ENCODE measurements around the gene MTHFD1. TPM values are rescaled to one million over a fixed set of nuclear protein-coding genes. Genes with fewer than 3 reads are reported as not detected.

MTHFD1 gene
- total and polyA plus RNA-seq, 7 donors = 34.7 to 77.4 (median 57.4) TPM

DNA sequence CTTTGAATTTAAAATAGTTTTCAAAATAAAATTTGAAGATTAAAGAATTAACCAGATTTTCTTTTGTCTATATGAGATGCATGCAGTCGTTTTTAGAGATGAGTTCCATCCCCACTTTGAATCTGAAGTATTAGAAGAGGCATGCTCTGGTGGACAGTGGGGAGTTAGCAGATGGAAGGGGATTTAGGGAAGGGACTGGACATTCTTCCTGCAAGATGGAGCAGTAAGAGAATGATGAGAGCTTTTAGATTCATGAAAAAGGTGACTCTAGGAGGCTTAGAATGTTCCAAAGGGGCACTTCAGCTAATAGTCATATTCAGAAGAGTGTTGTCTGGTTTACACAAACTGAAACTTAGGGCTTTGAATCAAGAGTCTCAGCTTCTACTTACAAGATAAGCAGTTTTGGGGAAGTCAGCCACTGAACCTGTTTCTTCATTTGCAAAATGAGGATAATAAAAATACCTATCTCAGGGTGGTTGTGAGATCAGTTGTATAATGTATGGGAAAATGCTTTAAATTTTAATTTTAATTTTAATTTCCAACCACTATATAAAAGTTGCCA is 120.1 kb downstream of the MTHFD1 start:
- TF ChIP-seq, protein P1, sequence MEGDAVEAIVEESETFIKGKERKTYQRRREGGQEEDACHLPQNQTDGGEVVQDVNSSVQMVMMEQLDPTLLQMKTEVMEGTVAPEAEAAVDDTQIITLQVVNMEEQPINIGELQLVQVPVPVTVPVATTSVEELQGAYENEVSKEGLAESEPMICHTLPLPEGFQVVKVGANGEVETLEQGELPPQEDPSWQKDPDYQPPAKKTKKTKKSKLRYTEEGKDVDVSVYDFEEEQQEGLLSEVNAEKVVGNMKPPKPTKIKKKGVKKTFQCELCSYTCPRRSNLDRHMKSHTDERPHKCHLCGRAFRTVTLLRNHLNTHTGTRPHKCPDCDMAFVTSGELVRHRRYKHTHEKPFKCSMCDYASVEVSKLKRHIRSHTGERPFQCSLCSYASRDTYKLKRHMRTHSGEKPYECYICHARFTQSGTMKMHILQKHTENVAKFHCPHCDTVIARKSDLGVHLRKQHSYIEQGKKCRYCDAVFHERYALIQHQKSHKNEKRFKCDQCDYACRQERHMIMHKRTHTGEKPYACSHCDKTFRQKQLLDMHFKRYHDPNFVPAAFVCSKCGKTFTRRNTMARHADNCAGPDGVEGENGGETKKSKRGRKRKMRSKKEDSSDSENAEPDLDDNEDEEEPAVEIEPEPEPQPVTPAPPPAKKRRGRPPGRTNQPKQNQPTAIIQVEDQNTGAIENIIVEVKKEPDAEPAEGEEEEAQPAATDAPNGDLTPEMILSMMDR (IDR thresholded peaks at IDR 0.05) = no peak
- 30 to 38% (median 32%) methylated on average over 1 of the region's 1 CpG for WGBS, 3 donors
- Histone ChIP-seq H3K9me3 (no peaks in the 10 kb centered on the region), H3K36me3 (ENCODE audit: insufficient read depth in 1 of 2, low read depth in 1 of 2) (no peaks in the 10 kb centered on the region), H3K4me3 (no peak overlapping the region), H3K27me3 (ENCODE audit: insufficient read depth in 3 of 3, low read length in 2 of 3) (no peaks in the 10 kb centered on the region), H3K4me1 (peaks cover 62% of the 10 kb centered on the region), H3K27ac (peak overlapping the region; percentile 99)
- ATAC-seq = no peak
- no peak for DNase-seq
- intact Hi-C loops (cut with DNase I) = loop anchor here in 1 of 2 donors (10.0 kb wide), 1 partner anchor 163 kb away; no protein-coding TSS in a partner anchor

DNA sequence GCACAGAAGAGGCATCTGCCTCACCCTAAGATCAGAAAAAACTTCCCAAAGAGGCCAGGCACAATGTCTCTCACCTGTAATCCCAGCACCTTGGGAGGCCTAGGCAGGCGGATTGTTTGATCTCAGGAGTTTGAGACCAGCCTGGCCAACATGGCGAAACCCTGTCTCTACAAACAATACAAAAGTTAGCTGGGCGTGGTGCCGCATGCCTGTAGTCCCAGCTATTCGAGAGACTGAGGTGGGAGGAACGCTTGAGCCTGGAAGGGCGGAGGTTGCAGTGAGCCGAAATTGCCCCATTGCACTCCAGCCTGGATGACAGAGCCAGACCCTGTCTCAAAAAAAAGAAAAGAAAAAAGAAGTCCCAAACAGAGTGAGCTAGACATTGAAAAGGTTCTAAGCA is 120.9 kb downstream of the MTHFD1 start:
- Histone ChIP-seq H3K36me3 (ENCODE audit: insufficient read depth in 1 of 2, low read depth in 1 of 2) (no peaks in the 10 kb centered on the region), H3K4me1 (peaks cover 62% of the 10 kb centered on the region), H3K27me3 (ENCODE audit: insufficient read depth in 3 of 3, low read length in 2 of 3) (no peaks in the 10 kb centered on the region), H3K9me3 (no peaks in the 10 kb centered on the region), H3K4me3 (no peak overlapping the region), H3K27ac (no peak overlapping the region)
- WGBS, 3 donors = 89 to 91% (median 91%) methylated on average over 8 of the region's 8 CpGs
- ATAC-seq = no peak
- DNase-seq = no peak
- intact Hi-C loops (cut with DNase I) = loop anchor here in 1 of 2 donors (10.0 kb wide), 1 partner anchor 164 kb away; no protein-coding TSS in a partner anchor
- TF ChIP-seq, protein P1 (IDR thresholded peaks at IDR 0.05) = no peak

Other genes with a start within 250 kb of the MTHFD1 start
- gene ESR2, start 94.0 kb upstream of the MTHFD1 start, total RNA-seq = 1 to 10 TPM in 1 of 4 donors, under 1 TPM in 2, not detected in 1; 0.27 to 1.5 (median 0.81) TPM
- gene ESR2, start 94.0 kb upstream of the MTHFD1 start, polyA plus RNA-seq = under 1 TPM in 2 of 3 donors, not detected in 1; 0.21 to 0.77 TPM
- gene AKAP5, start 77.1 kb downstream of the MTHFD1 start, total RNA-seq = under 1 TPM; 0.06 to 0.18 (median 0.14) TPM
- under 1 TPM; 0.01 to 0.08 (median 0.04) TPM for gene AKAP5, start 77.1 kb downstream of the MTHFD1 start, polyA plus RNA-seq
- gene ZBTB25, start 115.5 kb downstream of the MTHFD1 start, total RNA-seq = 10 to 100 TPM; 10.2 to 12.7 (median 11.8) TPM
- gene ZBTB25, start 115.5 kb downstream of the MTHFD1 start, polyA plus RNA-seq = 10 to 100 TPM in 1 of 3 donors, 1 to 10 TPM in 2; 2.7 to 11.2 (median 3.2) TPM
- gene ZBTB1, start 116.4 kb downstream of the MTHFD1 start, total RNA-seq = 10 to 100 TPM; 18.6 to 26.3 (median 22.7) TPM
- gene ZBTB1, start 116.4 kb downstream of the MTHFD1 start, polyA plus RNA-seq = 10 to 100 TPM; 11.0 to 39.2 (median 13.8) TPM
- gene HSPA2, start 152.4 kb downstream of the MTHFD1 start, total RNA-seq = 10 to 100 TPM; 25.0 to 65.6 (median 54.1) TPM
- 100 to 1,000 TPM in 1 of 3 donors, 10 to 100 TPM in 1, 1 to 10 TPM in 1; 4.1 to 180 (median 33.8) TPM for gene HSPA2, start 152.4 kb downstream of the MTHFD1 start, polyA plus RNA-seq
- gene PPP1R36, start 161.6 kb downstream of the MTHFD1 start, total RNA-seq = under 1 TPM in 3 of 4 donors, not detected in 1; 0.30 to 0.71 (median 0.46) TPM
- gene PPP1R36, start 161.6 kb downstream of the MTHFD1 start, polyA plus RNA-seq = under 1 TPM in 2 of 3 donors, not detected in 1; 0.16 to 0.86 TPM

All from psoas muscle (tissue), 8 donors.